D341Med (cell line): ENCODE results near the gene CLEC7A.

ENCODE experiments used
- DNase-seq: peaks from one replicate; pipeline ENCODE4 v3.0.0; 2012; ENCODE audit warnings: low spot score

CLEC7A gene

GRCh38 chr12:10094646-10095395 lies 35.2 kb downstream of the CLEC7A start:
- no peak for DNase-seq

GRCh38 chr12:10088955-10089900 lies 40.8 kb downstream of the CLEC7A start:
- DNase-seq = no peak

DNA sequence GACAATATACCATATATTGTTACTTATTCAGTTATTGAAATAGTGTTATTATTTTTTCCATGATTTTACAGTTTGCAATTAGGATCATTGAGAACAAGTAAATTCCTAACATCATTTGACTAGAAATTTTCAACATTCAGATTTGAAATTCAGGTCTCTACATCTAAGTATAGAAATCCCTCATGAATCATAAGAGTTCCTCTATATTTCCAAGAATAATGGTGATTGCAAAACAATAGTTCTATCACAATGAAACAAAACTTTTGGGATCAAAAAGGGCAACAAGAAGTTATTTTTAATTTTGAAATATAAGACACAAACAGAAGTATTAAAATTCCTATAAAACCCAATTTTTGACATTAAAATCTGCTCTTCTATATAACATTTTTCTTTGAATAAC lies 42.0 kb downstream of the CLEC7A start:
- no peak for DNase-seq

- no peak for DNase-seq
These were observed 43.6 kb downstream of the CLEC7A start for GRCh38 chr12:10086387-10086786.

GRCh38 chr12:10084733-10085132 lies 45.3 kb downstream of the CLEC7A start:
- DNase-seq = no peak

DNA sequence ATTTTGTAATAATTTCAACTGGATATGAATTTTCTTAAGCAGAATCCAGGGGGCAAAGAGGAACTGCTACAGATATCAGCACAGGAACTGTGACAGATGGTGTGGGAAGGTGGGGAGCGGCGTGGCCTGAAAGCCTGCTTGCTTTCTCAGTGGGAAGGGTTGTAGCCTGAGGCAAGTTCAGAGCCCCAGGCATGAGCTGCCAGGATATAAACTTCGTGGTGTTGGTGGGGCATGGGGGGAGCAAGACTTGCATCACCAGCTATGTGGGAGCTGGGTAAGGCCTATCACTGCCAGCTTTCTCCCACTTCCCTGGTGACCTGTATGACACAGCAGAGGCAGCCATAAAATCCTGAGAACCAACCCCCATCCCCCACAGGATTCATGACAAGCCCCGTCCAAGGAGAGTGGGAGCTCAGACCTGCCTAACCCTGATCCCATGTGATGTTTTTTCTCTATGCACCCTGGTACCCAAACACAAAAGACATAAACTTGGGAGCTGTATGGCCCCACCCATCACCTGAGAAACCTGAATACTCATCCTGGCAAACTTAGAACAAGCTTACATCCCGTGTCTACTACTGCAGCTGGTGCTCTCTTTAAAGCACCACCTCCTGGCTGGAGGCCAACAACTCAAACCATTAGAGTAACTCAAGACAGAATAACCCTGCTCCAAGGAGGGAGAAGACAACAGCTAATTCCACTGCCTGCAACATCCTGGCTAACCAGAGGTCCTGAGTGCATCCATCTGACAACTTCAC lies 47.7 kb downstream of the CLEC7A start:
- no peak for DNase-seq

GRCh38 chr12:10075451-10075850 lies 54.5 kb downstream of the CLEC7A start:
- no peak for DNase-seq

DNA sequence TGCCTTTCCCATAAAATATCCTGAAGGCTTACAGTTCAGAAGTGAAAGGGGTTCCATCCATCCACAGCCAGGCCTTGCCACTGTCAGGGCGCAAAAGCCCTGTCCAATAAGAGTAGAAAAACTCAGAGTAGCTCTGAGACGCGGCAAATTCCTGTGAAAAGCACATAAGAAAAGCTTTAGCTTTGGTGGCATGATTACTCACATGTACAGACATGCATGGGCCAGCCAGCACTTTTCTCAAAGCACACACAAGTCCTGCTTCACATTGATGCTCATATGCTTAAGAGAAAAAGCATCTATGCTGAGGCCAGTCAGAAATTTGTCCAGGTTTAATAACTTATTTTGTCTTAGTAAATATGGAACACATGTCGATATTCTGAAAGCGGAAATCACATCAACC lies 56.7 kb downstream of the CLEC7A start:
- no peak for DNase-seq

- no peak for DNase-seq
These were observed 57.9 kb downstream of the CLEC7A start for GRCh38 chr12:10072131-10072530.

- no peak for DNase-seq
These were observed 59.6 kb downstream of the CLEC7A start for GRCh38 chr12:10070380-10070779.

- no peak for DNase-seq
These were observed 60.0 kb downstream of the CLEC7A start for GRCh38 chr12:10069976-10070375.

- DNase-seq = no peak
These were observed 60.9 kb downstream of the CLEC7A start for GRCh38 chr12:10069099-10069498.

- no peak for DNase-seq
These were observed 61.4 kb downstream of the CLEC7A start for GRCh38 chr12:10068644-10069043.

- DNase-seq = no peak
These were observed 62.1 kb downstream of the CLEC7A start for GRCh38 chr12:10067942-10068341.

- DNase-seq = no peak
These were observed 62.7 kb downstream of the CLEC7A start for GRCh38 chr12:10067264-10067663.
